ES-I3 (cell line): ENCODE data around the gene ALDH1B1.
"Not testable (repeated sequence)": the region's sequence is repeated elsewhere in the genome, so short reads cannot be mapped to it uniquely, and the experiment has no call there.

Source experiments
- H3K36me3 ChIP-seq: 2 replicates; pipeline ENCODE4 v1.6.1; 2013; ENCODE audit warnings: mild to moderate bottlenecking, low read length, control low read depth, moderate library complexity; ENCODE audit not compliant: insufficient read depth
- H3K4me1 ChIP-seq: 2 replicates; pipeline ENCODE4 v1.6.1; 2013; ENCODE audit warnings: mild to moderate bottlenecking, control low read depth, low read length; ENCODE audit not compliant: insufficient read depth
- H3K9ac ChIP-seq: 2 replicates; pipeline ENCODE4 v1.6.1; 2013; ENCODE audit warnings: low read depth, mild to moderate bottlenecking, low read length, moderate library complexity
- H3K9me3 ChIP-seq: 2 replicates; pipeline ENCODE4 v1.6.1; 2013; ENCODE audit warnings: mild to moderate bottlenecking, low read length, moderate library complexity; ENCODE audit not compliant: control insufficient read depth, insufficient read depth

ALDH1B1 gene

GRCh38 chr9:38388283-38389223, 3.9 kb upstream of the ALDH1B1 start:
- Histone ChIP-seq H3K9me3 (peaks cover 5% of the 10 kb centered on the region), H3K4me1 (0 out of 2 replicates have a peak, but pooled peaks cover 4% of the 10 kb centered on the region), H3K36me3 (no peaks in the 10 kb centered on the region), H3K9ac (no peak overlapping the region)

- Histone ChIP-seq H3K9ac (no peak overlapping the region), H3K9me3 (peaks cover 5% of the 10 kb centered on the region), H3K36me3 (no peaks in the 10 kb centered on the region), H3K4me1 (0 out of 2 replicates have a peak, but pooled peaks cover 4% of the 10 kb centered on the region)
These were observed 3.2 kb upstream of the ALDH1B1 start for GRCh38 chr9:38389313-38389712.

GRCh38 chr9:38390442-38390841, 2.1 kb upstream of the ALDH1B1 start:
- H3K9me3 ChIP-seq, result no peaks in the 10 kb centered on the region; the same call in 1 of the 2 replicates
- 0 out of 2 replicates have a peak, but pooled peaks cover 4% of the 10 kb centered on the region for H3K4me1 ChIP-seq
- no peaks in the 10 kb centered on the region for H3K36me3 ChIP-seq
- H3K9ac ChIP-seq, result no peak overlapping the region

- H3K9ac ChIP-seq, result no peak overlapping the region
These were observed 1.7 kb upstream of the ALDH1B1 start for GRCh38 chr9:38390851-38391250.

GRCh38 chr9:38391278-38392118, 1.0 kb upstream of the ALDH1B1 start:
- H3K4me1 ChIP-seq, result 0 out of 2 replicates have a peak, but pooled peaks cover 4% of the 10 kb centered on the region
- peak overlapping the region; percentile 94; the same call in 1 of the 2 replicates for H3K9ac ChIP-seq
- no peaks in the 10 kb centered on the region for H3K36me3 ChIP-seq
- no peaks in the 10 kb centered on the region for H3K9me3 ChIP-seq

More at GRCh38 chr9:38390851-38391250, 1.7 kb upstream of the ALDH1B1 start:
- no peaks in the 10 kb centered on the region for H3K9me3 ChIP-seq
- no peaks in the 10 kb centered on the region for H3K36me3 ChIP-seq
- H3K4me1 ChIP-seq, result 0 out of 2 replicates have a peak, but pooled peaks cover 4% of the 10 kb centered on the region

- H3K9ac ChIP-seq, result peak overlapping the region; percentile 94
- 0 out of 2 replicates have a peak, but pooled peaks cover 4% of the 10 kb centered on the region for H3K4me1 ChIP-seq
- H3K36me3 ChIP-seq, result peaks cover 4% of the 10 kb centered on the region; the same call in 1 of the 2 replicates
- H3K9me3 ChIP-seq, result no peaks in the 10 kb centered on the region
These were observed 760 bp downstream of the ALDH1B1 start for GRCh38 chr9:38393128-38393796.

- Histone ChIP-seq H3K36me3 (peaks cover 4% of the 10 kb centered on the region; the same call in 1 of the 2 replicates), H3K4me1 (0 out of 2 replicates have a peak, but pooled peaks cover 4% of the 10 kb centered on the region), H3K9ac (no peak overlapping the region), H3K9me3 (no peaks in the 10 kb centered on the region)
These were observed 1.9 kb downstream of the ALDH1B1 start for GRCh38 chr9:38394416-38394815.

- no peak overlapping the region for H3K9ac ChIP-seq
- peaks cover 4% of the 10 kb centered on the region; the same call in 1 of the 2 replicates for H3K36me3 ChIP-seq
- H3K4me1 ChIP-seq, result 0 out of 2 replicates have a peak, but pooled peaks cover 4% of the 10 kb centered on the region
- H3K9me3 ChIP-seq, result no peaks in the 10 kb centered on the region
These were observed 3.3 kb downstream of the ALDH1B1 start for GRCh38 chr9:38395653-38396370.

GRCh38 chr9:38396371-38396671, 3.8 kb downstream of the ALDH1B1 start:
- Histone ChIP-seq H3K9me3 (no peaks in the 10 kb centered on the region), H3K4me1 (0 out of 2 replicates have a peak, but pooled peaks cover 2% of the 10 kb centered on the region), H3K9ac (no peak overlapping the region), H3K36me3 (peaks cover 4% of the 10 kb centered on the region; the same call in 1 of the 2 replicates)

- not testable (repeated sequence) for H3K4me1 ChIP-seq, H3K9ac ChIP-seq, H3K36me3 ChIP-seq, H3K9me3 ChIP-seq
These were observed 6.7 kb downstream of the ALDH1B1 start for GRCh38 chr9:38399191-38399590.

- Histone ChIP-seq H3K9ac (no peak overlapping the region), H3K4me1 (no peaks in the 10 kb centered on the region), H3K36me3 (peaks cover 4% of the 10 kb centered on the region; the same call in 1 of the 2 replicates), H3K9me3 (no peaks in the 10 kb centered on the region)
These were observed 9.5 kb downstream of the ALDH1B1 start for GRCh38 chr9:38401994-38402393.

- H3K36me3 ChIP-seq, result no peaks in the 10 kb centered on the region
- no peaks in the 10 kb centered on the region for H3K4me1 ChIP-seq
- H3K9me3 ChIP-seq, result no peaks in the 10 kb centered on the region
- no peak overlapping the region for H3K9ac ChIP-seq
These were observed 11.8 kb downstream of the ALDH1B1 start for GRCh38 chr9:38404314-38404713.

- H3K9me3 ChIP-seq, result no peaks in the 10 kb centered on the region
- H3K4me1 ChIP-seq, result no peaks in the 10 kb centered on the region
- no peaks in the 10 kb centered on the region for H3K36me3 ChIP-seq
- no peak overlapping the region for H3K9ac ChIP-seq
These were observed 13.3 kb downstream of the ALDH1B1 start for GRCh38 chr9:38405785-38406184.
